Spleen (tissue), 11 donors: ENCODE measurements around the gene P2RX6. TPM values are rescaled to one million over a fixed set of nuclear protein-coding genes. Genes with fewer than 3 reads are reported as not detected.

Experiments used
- DNase-seq: peaks from one replicate; pipeline ENCODE4 v3.0.0-alpha.2; 2020
- H3K27ac ChIP-seq, 8 donors: fragments of 200-600 bp; sonication (generic) in 7 of 8; 1 replicate in 4 of 8; 2 replicates in 4 of 8; pipeline versions ENCODE4 v1.5.0 to v1.8.0; 2016 to 2021; ENCODE audit warnings: inconsistent platforms in 4 of 8, mild to moderate bottlenecking in 4 of 8, moderate library complexity in 1 of 8
- H3K27me3 ChIP-seq, 7 donors: fragments of 200-600 bp; sonication (generic) in 6 of 7; replicated peaks in 1 of 7; 1 replicate in 4 of 7; 2 replicates in 3 of 7; pipeline versions ENCODE4 v1.5.0 to v1.8.0; 2016 to 2021; ENCODE audit warnings: inconsistent platforms in 3 of 7, mild to moderate bottlenecking in 1 of 7
- H3K36me3 ChIP-seq, 6 donors: fragments of 200-600 bp; sonication (generic) in 5 of 6; 1 replicate in 4 of 6; 2 replicates in 2 of 6; pipeline versions ENCODE4 v1.5.0 to v1.8.0; 2016 to 2021; ENCODE audit warnings: inconsistent platforms in 2 of 6
- H3K4me1 ChIP-seq, 6 donors: fragments of 200-600 bp; sonication (generic) in 5 of 6; 1 replicate in 3 of 6; 2 replicates in 3 of 6; pipeline versions ENCODE4 v1.5.0 to v1.8.0; 2016 to 2021; ENCODE audit warnings: inconsistent platforms in 3 of 6
- H3K4me3 ChIP-seq, 8 donors: fragments of 200-600 bp; sonication (generic) in 7 of 8; 1 replicate in 4 of 8; 2 replicates in 4 of 8; pipeline versions ENCODE4 v1.5.0 to v1.8.0; 2016 to 2021; ENCODE audit warnings: inconsistent platforms in 4 of 8, mild to moderate bottlenecking in 4 of 8, moderate library complexity in 2 of 8
- H3K9me3 ChIP-seq, 8 donors: fragments of 200-600 bp; sonication (generic) in 7 of 8; 1 replicate in 4 of 8; 2 replicates in 4 of 8; pipeline versions ENCODE4 v1.5.0 to v1.8.0; 2016 to 2021; ENCODE audit warnings: inconsistent platforms in 4 of 8
- CTCF ChIP-seq, 11 experiments: fragments of 200-600 bp in 7 of 11; fragments of 450-650 bp in 4 of 11; sonication (generic) in 4 of 11; IDR thresholded peaks in 8 of 11; conservative IDR thresholded peaks in 3 of 11; 1 replicate in 7 of 11; 2 replicates in 4 of 11; pipeline versions ENCODE4 v1.4.0 to v1.8.0; 2016 to 2021; ENCODE audit warnings: antibody characterized with exemption in 11 of 11, inconsistent platforms in 4 of 11, mild to moderate bottlenecking in 1 of 11
- POLR2A ChIP-seq, 3 donors: fragments of 450-650 bp; IDR thresholded peaks; one replicate each; pipeline ENCODE4 v1.5.1; 2017; ENCODE audit warnings: antibody characterized with exemption in 3 of 3, mild to moderate bottlenecking in 1 of 3
- POLR2AphosphoS5 ChIP-seq, 3 donors: sonication (generic); formaldehyde crosslinking; IDR thresholded peaks; one replicate each; pipeline ENCODE4 v1.5.1; 2017; ENCODE audit warnings: antibody characterized with exemption in 3 of 3
- WGBS, 5 donors: extraction: QIAGEN DNeasy Blood & Tissue Kit in 3 of 5; methylation state at CpG; one replicate each; pipeline versions ENCODE4 v1.1.5 to v1.1.7; 2013 to 2018; 5-methylcytosine and 5-hydroxymethylcytosine counted together
- intact Hi-C: fragments of 100-400 bp; cut with DNase I; formaldehyde crosslinking; loops from one replicate; pipeline ENCODE4 v1.15.0; 2023; ENCODE audit warnings: low total_unique reads
- polyA plus RNA-seq, 3 donors: library from polyadenylated mRNA; stranded (reverse); fragments of 200-250 nt; gene quantifications; one replicate each; pipeline ENCODE4 v1.2.1, GENCODE V29; 2013
- total RNA-seq, 7 donors: library from RNA; depleted of rRNA in 3 of 7; stranded (reverse); fragments of >200 nt in 3 of 7; fragmentation: NEBNext Ultra II Directional in 4 of 7; extraction: Animal tissue kit (Norgen Biotek cat#: 25700) in 4 of 7; gene quantifications; one replicate each; pipeline versions ENCODE4 v1.1.0 to v1.2.1, GENCODE V29; 2016 to 2021
- donor health status: healthy with polysubstance abuse.
- donor health status: DM: no; HTN: no; CAD: no; lungs with moderate emphysema.
- donor health status: DM: no; HTN: no; CAD: no.
- donor health status: Bipolar disorder and iron deficiency.
- donor health status: healthy.
- donor health status: DM: no; HTN: no; CAD: no.
- donor health status: DM: yes; HTN: yes; CAD: no.

The P2RX6 gene
- total and polyA plus RNA-seq, 10 donors: 0.86 to 14.4 (median 4.4) TPM

GRCh38 chr22:21073023-21073422 is 58.1 kb downstream of the P2RX6 start:
- DNase-seq: no peak

GRCh38 chr22:21073482-21073881 is 58.5 kb downstream of the P2RX6 start:
- Histone ChIP-seq H3K4me3 (no peak overlapping the region), H3K27me3 (no peaks in the 10 kb centered on the region), H3K4me1 (no peaks in the 10 kb centered on the region), H3K27ac (no peak overlapping the region), H3K9me3 (no peaks in the 10 kb centered on the region), H3K36me3 (no peaks in the 10 kb centered on the region)
- no peak for DNase-seq
- WGBS, 5 donors: 88 to 94% (median 91%) methylated on average over 5 of the region's 5 CpGs
- TF ChIP-seq POLR2A (IDR thresholded peaks at IDR 0.05): no peak
- no peak for TF ChIP-seq POLR2AphosphoS5 (IDR thresholded peaks at IDR 0.05)
- intact Hi-C loops: no loop called here

More at GRCh38 chr22:21073023-21073422, 58.1 kb downstream of the P2RX6 start:
- intact Hi-C loops: no loop called here
- no peak overlapping the region for H3K27ac ChIP-seq
- no peaks in the 10 kb centered on the region for H3K9me3 ChIP-seq
- 63 to 88% (median 77%) methylated on average over 3 of the region's 3 CpGs for WGBS, 5 donors
- no peaks in the 10 kb centered on the region for H3K36me3 ChIP-seq
- H3K4me1 ChIP-seq: no peaks in the 10 kb centered on the region
- H3K4me3 ChIP-seq: no peak overlapping the region
- TF ChIP-seq CTCF (IDR thresholded peaks at IDR 0.05 in 8 of 11, conservative IDR thresholded peaks at IDR 0.05 in 3 of 11): no peak
- no peak for TF ChIP-seq POLR2A (IDR thresholded peaks at IDR 0.05)
- no peak for TF ChIP-seq POLR2AphosphoS5 (IDR thresholded peaks at IDR 0.05)
- no peaks in the 10 kb centered on the region for H3K27me3 ChIP-seq

GRCh38 chr22:21074102-21074715 is 59.2 kb downstream of the P2RX6 start:
- 50 to 66% (median 58%) methylated on average over 7 of the region's 7 CpGs for WGBS, 5 donors
- no peaks in the 10 kb centered on the region for H3K9me3 ChIP-seq
- H3K4me3 ChIP-seq: no peak overlapping the region
- DNase-seq: no peak
- H3K4me1 ChIP-seq: no peaks in the 10 kb centered on the region
- intact Hi-C loops: no loop called here
- no peak for TF ChIP-seq POLR2A (IDR thresholded peaks at IDR 0.05)
- H3K27ac ChIP-seq: no peak overlapping the region
- peaks cover 0 to 3% (median 0%) of the 10 kb centered on the region in 7 donors for H3K27me3 ChIP-seq
- H3K36me3 ChIP-seq: no peaks in the 10 kb centered on the region

GRCh38 chr22:21075516-21076138 is 60.7 kb downstream of the P2RX6 start:
- TF ChIP-seq POLR2A (IDR thresholded peaks at IDR 0.05) (no peak), CTCF (IDR thresholded peaks at IDR 0.05 in 8 of 11, conservative IDR thresholded peaks at IDR 0.05 in 3 of 11) (no peak), POLR2AphosphoS5 (IDR thresholded peaks at IDR 0.05) (no peak)
- Histone ChIP-seq H3K9me3 (no peaks in the 10 kb centered on the region), H3K36me3 (no peaks in the 10 kb centered on the region), H3K27ac (no peak overlapping the region), H3K4me3 (no peak overlapping the region), H3K4me1 (no peaks in the 10 kb centered on the region), H3K27me3 (peaks cover 0 to 7% (median 0%) of the 10 kb centered on the region in 7 donors)
- WGBS, 5 donors: 82 to 91% (median 86%) methylated on average over 14 of the region's 14 CpGs
- intact Hi-C loops: no loop called here
- DNase-seq: no peak

- TF ChIP-seq POLR2AphosphoS5 (IDR thresholded peaks at IDR 0.05) (no peak), CTCF (IDR thresholded peaks at IDR 0.05 in 8 of 11, conservative IDR thresholded peaks at IDR 0.05 in 3 of 11) (no peak), POLR2A (IDR thresholded peaks at IDR 0.05) (no peak)
- H3K36me3 ChIP-seq: no peaks in the 10 kb centered on the region
- H3K4me3 ChIP-seq: no peak overlapping the region
- peaks cover 0 to 7% (median 0%) of the 10 kb centered on the region in 7 donors for H3K27me3 ChIP-seq
- no peak for DNase-seq
- H3K9me3 ChIP-seq: no peaks in the 10 kb centered on the region
- H3K4me1 ChIP-seq: no peaks in the 10 kb centered on the region
- 83 to 91% (median 88%) methylated on average over 21 of the region's 21 CpGs for WGBS, 5 donors
- no peak overlapping the region for H3K27ac ChIP-seq
- intact Hi-C loops: no loop called here
Observed at GRCh38 chr22:21076912-21077625, 62.1 kb downstream of the P2RX6 start.
